Esophagus (tissue), 2 donors: ENCODE measurements around the gene PPP2R5D. TPM values are rescaled to one million over a fixed set of nuclear protein-coding genes. Genes with fewer than 3 reads are reported as not detected.

Experiments used
- H3K27ac ChIP-seq, 2 donors: one replicate each; pipeline ENCODE4 v1.5.1; 2013; ENCODE audit warnings: low read depth in 2 of 2, mild to moderate bottlenecking in 2 of 2, inconsistent platforms in 1 of 2, low read length in 1 of 2, moderate library complexity in 1 of 2
- H3K27me3 ChIP-seq, 2 donors: one replicate each; pipeline ENCODE4 v1.6.1; 2013; ENCODE audit warnings: low read length in 2 of 2, control low read depth in 1 of 2, mild to moderate bottlenecking in 1 of 2; ENCODE audit not compliant: insufficient read depth in 2 of 2, control insufficient read depth in 1 of 2
- H3K36me3 ChIP-seq, 2 donors: one replicate each; pipeline ENCODE4 v1.6.1; 2013; ENCODE audit warnings: low read length in 1 of 2; ENCODE audit not compliant: control insufficient read depth in 2 of 2, insufficient read depth in 2 of 2
- H3K4me1 ChIP-seq, 2 donors: one replicate each; pipeline ENCODE4 v1.6.1; 2013; ENCODE audit warnings: low read length in 1 of 2; ENCODE audit not compliant: control insufficient read depth in 2 of 2, insufficient read depth in 2 of 2
- H3K4me3 ChIP-seq, 2 donors: one replicate each; pipeline ENCODE4 v1.5.1; 2013; ENCODE audit warnings: low read length in 2 of 2, mild to moderate bottlenecking in 2 of 2, low read depth in 1 of 2, moderate library complexity in 1 of 2
- H3K9me3 ChIP-seq, 2 donors: one replicate each; pipeline ENCODE4 v1.6.1; 2013; ENCODE audit warnings: mild to moderate bottlenecking in 2 of 2, low read depth in 1 of 2, low read length in 1 of 2, moderate library complexity in 1 of 2; ENCODE audit not compliant: control insufficient read depth in 2 of 2, insufficient read depth in 1 of 2
- WGBS, 2 donors: extraction: QIAGEN DNeasy Blood & Tissue Kit; methylation state at CpG; one replicate each; pipeline ENCODE4 v1.1.7; 2013; 5-methylcytosine and 5-hydroxymethylcytosine counted together
- polyA plus RNA-seq, 2 donors: library from polyadenylated mRNA; stranded (reverse); fragments of 200-250 nt; gene quantifications; one replicate each; pipeline ENCODE4 v1.2.3, GENCODE V29; 2013
- donor health status: healthy with polysubstance abuse.
- donor health status: Bipolar disorder and iron deficiency.

Gene PPP2R5D
- polyA plus RNA-seq, 2 donors, result 16.7 to 17.4 TPM

DNA sequence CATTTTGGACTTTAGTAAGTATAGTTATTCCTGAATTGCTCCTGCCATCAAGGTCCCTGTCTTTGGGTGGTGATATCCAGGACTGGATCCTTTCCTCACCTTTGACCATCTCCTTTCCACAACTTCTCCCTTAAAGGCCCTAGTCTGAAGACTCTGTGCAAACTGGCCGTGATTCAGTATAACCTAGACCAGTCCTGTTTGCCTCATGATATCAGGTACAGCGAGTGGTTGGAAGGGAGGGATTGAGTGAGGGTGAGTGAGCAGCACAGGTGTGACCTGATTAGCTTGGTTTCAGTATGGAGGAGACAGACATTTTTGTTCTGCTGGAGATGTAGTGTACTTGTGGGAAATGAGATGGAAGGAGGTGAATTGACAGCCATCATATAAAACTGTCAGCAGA, 34.8 kb downstream of the PPP2R5D start:
- peaks cover 4 to 12% of the 10 kb centered on the region in 2 donors for H3K4me1 ChIP-seq
- no peak overlapping the region for H3K4me3 ChIP-seq
- no peaks in the 10 kb centered on the region for H3K9me3 ChIP-seq
- H3K27me3 ChIP-seq, result no peaks in the 10 kb centered on the region
- WGBS, 2 donors, result 81 to 91% methylated on average over 2 of the region's 2 CpGs
- no peak overlapping the region for H3K27ac ChIP-seq
- peaks cover 4 to 21% of the 10 kb centered on the region in 2 donors for H3K36me3 ChIP-seq

GRCh38 chr6:43020052-43020705, 35.8 kb downstream of the PPP2R5D start:
- Histone ChIP-seq H3K4me1 (peaks cover 4 to 12% of the 10 kb centered on the region in 2 donors), H3K9me3 (no peaks in the 10 kb centered on the region), H3K27ac (peak overlapping the region in 1 of 2 donors; percentile 90), H3K36me3 (peaks cover 7 to 27% of the 10 kb centered on the region in 2 donors), H3K4me3 (no peak overlapping the region), H3K27me3 (no peaks in the 10 kb centered on the region)
- WGBS, 2 donors, result 89% methylated on average over 3 of the region's 3 CpGs

DNA sequence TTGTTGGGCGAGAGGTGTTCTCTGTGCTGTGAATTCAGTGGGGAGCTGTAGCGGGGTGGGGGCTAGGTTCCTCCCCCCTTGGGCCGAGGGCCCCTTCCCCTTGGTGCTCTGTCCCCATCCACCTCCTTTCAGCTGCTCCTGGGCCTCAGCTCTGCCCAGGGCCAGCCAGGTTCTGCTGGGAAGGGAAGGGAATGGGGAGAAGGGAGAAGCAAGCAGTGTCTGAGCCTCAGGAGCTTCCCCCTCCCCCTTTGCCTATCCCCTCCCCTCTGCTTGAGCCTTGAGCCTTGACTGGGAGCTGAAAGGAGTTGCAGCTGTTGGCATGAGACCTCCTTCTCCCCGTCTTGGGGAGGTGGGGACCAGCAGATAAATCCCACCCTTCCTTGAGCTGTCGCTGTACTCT, 36.5 kb downstream of the PPP2R5D start:
- Histone ChIP-seq H3K9me3 (no peaks in the 10 kb centered on the region), H3K27ac (peak overlapping the region; percentile 90 to 94), H3K36me3 (peaks cover 7 to 27% of the 10 kb centered on the region in 2 donors), H3K27me3 (no peaks in the 10 kb centered on the region), H3K4me1 (peaks cover 4 to 12% of the 10 kb centered on the region in 2 donors), H3K4me3 (peak overlapping the region; percentile 92 to 94)
- WGBS, 2 donors, result 45 to 47% methylated on average over 5 of the region's 5 CpGs

GRCh38 chr6:43021270-43022047, 37.1 kb downstream of the PPP2R5D start, which contains the start of gene RRP36:
RRP36 (plus strand) TSS chr6:43021623; CDS start chr6:43021655, 32 bp downstream.
- Histone ChIP-seq H3K4me3 (peak within 1 kb of the TSS; percentile 92 to 94), H3K27ac (peak within 1 kb of the TSS; percentile 90 to 94), H3K4me1 (peaks cover 4 to 8% of the 10 kb centered on the region in 2 donors), H3K27me3 (no peaks in the 10 kb centered on the region), H3K9me3 (no peaks in the 10 kb centered on the region), H3K36me3 (peaks cover 7 to 32% of the 10 kb centered on the region in 2 donors)
- 1% methylated on average over 34 to 56 of the region's 56 CpGs for WGBS, 2 donors

- Histone ChIP-seq H3K4me3 (no peak overlapping the region), H3K27ac (no peak overlapping the region), H3K9me3 (no peaks in the 10 kb centered on the region), H3K36me3 (peaks cover 3 to 34% of the 10 kb centered on the region in 2 donors), H3K4me1 (peaks cover 2 to 4% of the 10 kb centered on the region in 2 donors), H3K27me3 (no peaks in the 10 kb centered on the region)
- 87 to 93% methylated on average over 2 of the region's 2 CpGs for WGBS, 2 donors
These were observed 40.1 kb downstream of the PPP2R5D start for GRCh38 chr6:43024436-43024835.

GRCh38 chr6:43026365-43026764, 42.0 kb downstream of the PPP2R5D start:
- Histone ChIP-seq H3K27me3 (no peaks in the 10 kb centered on the region), H3K4me3 (no peak overlapping the region), H3K27ac (no peak overlapping the region), H3K36me3 (peaks cover 3 to 34% of the 10 kb centered on the region in 2 donors), H3K4me1 (no peaks in the 10 kb centered on the region), H3K9me3 (no peaks in the 10 kb centered on the region)
- WGBS, 2 donors, result 91 to 92% methylated on average over 5 of the region's 5 CpGs

DNA sequence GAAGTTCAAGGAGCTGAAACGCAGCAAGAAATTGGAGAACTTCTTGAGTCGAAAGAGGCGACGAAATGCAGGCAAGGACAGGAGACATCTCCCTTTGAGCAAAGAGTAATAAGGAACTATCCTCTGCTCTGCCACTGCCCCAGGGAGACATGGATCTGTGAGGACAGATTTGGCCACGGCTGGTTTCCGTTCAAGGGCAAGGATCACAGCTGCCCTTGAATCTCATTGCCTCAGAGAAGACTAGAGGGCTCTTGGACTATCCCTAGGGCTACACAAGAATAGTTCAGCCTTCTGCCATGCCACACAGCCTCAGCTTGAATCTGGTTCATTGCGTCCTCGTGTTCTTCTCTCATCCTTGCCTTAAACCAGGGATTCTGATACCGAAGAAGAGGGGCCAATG, 44.8 kb downstream of the PPP2R5D start:
- H3K4me1 ChIP-seq, result no peaks in the 10 kb centered on the region
- H3K27ac ChIP-seq, result no peak overlapping the region
- H3K36me3 ChIP-seq, result peaks cover 3 to 35% of the 10 kb centered on the region in 2 donors
- no peaks in the 10 kb centered on the region for H3K9me3 ChIP-seq
- no peaks in the 10 kb centered on the region for H3K27me3 ChIP-seq
- WGBS, 2 donors, result 90 to 92% methylated on average over 9 of the region's 9 CpGs
- no peak overlapping the region for H3K4me3 ChIP-seq

GRCh38 chr6:43032326-43032725, 48.0 kb downstream of the PPP2R5D start:
- Histone ChIP-seq H3K27ac (no peak overlapping the region), H3K4me3 (no peak overlapping the region), H3K4me1 (no peaks in the 10 kb centered on the region), H3K36me3 (peaks cover 0 to 27% of the 10 kb centered on the region in 2 donors), H3K9me3 (no peaks in the 10 kb centered on the region), H3K27me3 (no peaks in the 10 kb centered on the region)
- 95% methylated on average over 4 of the region's 4 CpGs for WGBS, 2 donors

GRCh38 chr6:43033496-43034189, 49.3 kb downstream of the PPP2R5D start:
- 88 to 93% methylated on average over 2 of the region's 2 CpGs for WGBS, 2 donors
- H3K4me1 ChIP-seq, result no peaks in the 10 kb centered on the region
- H3K27me3 ChIP-seq, result no peaks in the 10 kb centered on the region
- no peak overlapping the region for H3K4me3 ChIP-seq
- H3K36me3 ChIP-seq, result peaks cover 0 to 29% of the 10 kb centered on the region in 2 donors
- H3K27ac ChIP-seq, result no peak overlapping the region
- no peaks in the 10 kb centered on the region for H3K9me3 ChIP-seq
